Hepatocyte (in vitro differentiated cells): ENCODE data around the gene RALGPS2. TPM values are rescaled to one million over a fixed set of nuclear protein-coding genes. Genes with fewer than 3 reads are reported as not detected.

ENCODE experiments used
- DNase-seq: peaks from one replicate; pipeline ENCODE4 v3.0.0-alpha.2; 2016; ENCODE audit warnings: low spot score
- H2AFZ ChIP-seq: fragments of 200-600 bp; sonication (generic); 2 replicates; pipeline ENCODE4 v1.6.0; 2016; ENCODE audit warnings: antibody characterized with exemption, mild to moderate bottlenecking
- H3K27ac ChIP-seq: fragments of 200-600 bp; sonication (generic); 2 replicates; pipeline ENCODE4 v1.5.1; 2016; ENCODE audit warnings: mild to moderate bottlenecking
- H3K27me3 ChIP-seq: fragments of 200-600 bp; sonication (generic); 2 replicates; pipeline ENCODE4 v1.6.1; 2016
- H3K36me3 ChIP-seq: fragments of 200-600 bp; sonication (generic); replicated peaks from 2 replicates; pipeline ENCODE4 v1.5.1; 2016; ENCODE audit warnings: low read depth; ENCODE audit not compliant: insufficient read depth
- H3K4me1 ChIP-seq: fragments of 200-600 bp; sonication (generic); 2 replicates; pipeline ENCODE4 v1.5.1; 2016; ENCODE audit warnings: mild to moderate bottlenecking, moderate library complexity; ENCODE audit not compliant: insufficient read depth
- H3K4me2 ChIP-seq: fragments of 200-600 bp; sonication (generic); 2 replicates; pipeline ENCODE4 v1.6.0; 2016
- H3K4me3 ChIP-seq: fragments of 200-600 bp; sonication (generic); 2 replicates; pipeline ENCODE4 v1.5.1; 2016; ENCODE audit warnings: mild to moderate bottlenecking
- H3K79me2 ChIP-seq: fragments of 200-600 bp; sonication (generic); 2 replicates; pipeline ENCODE4 v1.6.0; 2017; ENCODE audit warnings: mild to moderate bottlenecking
- H3K9me2 ChIP-seq: fragments of 200-600 bp; sonication (generic); replicated peaks from 2 replicates; pipeline ENCODE4 v1.6.0; 2017; ENCODE audit warnings: mild to moderate bottlenecking; ENCODE audit not compliant: insufficient read depth
- H3K9me3 ChIP-seq: fragments of 200-600 bp; sonication (generic); 2 replicates; pipeline ENCODE4 v1.5.1; 2016; ENCODE audit warnings: low read depth, mild to moderate bottlenecking
- H4K20me1 ChIP-seq: fragments of 200-600 bp; sonication (generic); 2 replicates; pipeline ENCODE4 v1.6.0; 2016; ENCODE audit warnings: mild to moderate bottlenecking; ENCODE audit not compliant: insufficient read depth, poor library complexity, severe bottlenecking
- EZH2 ChIP-seq: fragments of 200-600 bp; sonication (generic); IDR thresholded peaks from 2 replicates; pipeline ENCODE4 v1.6.1; 2016; ENCODE audit warnings: antibody characterized with exemption, mild to moderate bottlenecking, borderline replicate concordance
- EZH2phosphoT487 ChIP-seq: fragments of 200-600 bp; sonication (generic); IDR thresholded peaks from one replicate; pipeline ENCODE4 v1.6.1; 2018; ENCODE audit warnings: antibody characterized with exemption, mild to moderate bottlenecking, low read depth, moderate library complexity; ENCODE audit not compliant: unreplicated experiment, severe bottlenecking
- WGBS: methylation state at CpG from one replicate; pipeline ENCODE4 v1.1.6; 2016; ENCODE audit warnings: low lambda C conversion rate; ENCODE audit errors: missing lambda C conversion rate; 5-methylcytosine and 5-hydroxymethylcytosine counted together
- polyA plus RNA-seq: library from polyadenylated mRNA; unstranded; fragments of >200 nt; fragmentation: Nextera tagmentation; extraction: Ambion mirVana; gene quantifications from 2 replicates; pipeline ENCODE4 v1.2.1, GENCODE V29; 2016
- total RNA-seq: library from RNA; depleted of rRNA; stranded (reverse); fragments of >200 nt; gene quantifications from 2 replicates; pipeline ENCODE4 v1.2.3, GENCODE V29; 2014
- TF ChIP-seq, protein P1 (sequence below): fragments of 200-600 bp; sonication (generic); IDR thresholded peaks from 2 replicates; pipeline ENCODE4 v1.5.1; 2016; ENCODE audit warnings: antibody characterized with exemption, mild to moderate bottlenecking; ENCODE audit not compliant: poor library complexity

The RALGPS2 gene
- total and polyA plus RNA-seq, 2 experiments from 2014 or later: 9.3 to 35.4 TPM

GRCh38 chr1:178821134-178821866 is 96.3 kb downstream of the RALGPS2 start:
- Histone ChIP-seq H3K79me2 (no peaks in the 10 kb centered on the region), H3K4me3 (no peak overlapping the region), H3K4me1 (peaks cover 5% of the 10 kb centered on the region), H3K9me2 (no peaks in the 10 kb centered on the region), H3K9me3 (no peaks in the 10 kb centered on the region), H3K27me3 (no peaks in the 10 kb centered on the region), H4K20me1 (no peaks in the 10 kb centered on the region), H3K4me2 (no peak overlapping the region), H2AFZ (no peak overlapping the region), H3K36me3 (no peaks in the 10 kb centered on the region), H3K27ac (no peak overlapping the region)
- no peak for DNase-seq
- TF ChIP-seq, protein P1, sequence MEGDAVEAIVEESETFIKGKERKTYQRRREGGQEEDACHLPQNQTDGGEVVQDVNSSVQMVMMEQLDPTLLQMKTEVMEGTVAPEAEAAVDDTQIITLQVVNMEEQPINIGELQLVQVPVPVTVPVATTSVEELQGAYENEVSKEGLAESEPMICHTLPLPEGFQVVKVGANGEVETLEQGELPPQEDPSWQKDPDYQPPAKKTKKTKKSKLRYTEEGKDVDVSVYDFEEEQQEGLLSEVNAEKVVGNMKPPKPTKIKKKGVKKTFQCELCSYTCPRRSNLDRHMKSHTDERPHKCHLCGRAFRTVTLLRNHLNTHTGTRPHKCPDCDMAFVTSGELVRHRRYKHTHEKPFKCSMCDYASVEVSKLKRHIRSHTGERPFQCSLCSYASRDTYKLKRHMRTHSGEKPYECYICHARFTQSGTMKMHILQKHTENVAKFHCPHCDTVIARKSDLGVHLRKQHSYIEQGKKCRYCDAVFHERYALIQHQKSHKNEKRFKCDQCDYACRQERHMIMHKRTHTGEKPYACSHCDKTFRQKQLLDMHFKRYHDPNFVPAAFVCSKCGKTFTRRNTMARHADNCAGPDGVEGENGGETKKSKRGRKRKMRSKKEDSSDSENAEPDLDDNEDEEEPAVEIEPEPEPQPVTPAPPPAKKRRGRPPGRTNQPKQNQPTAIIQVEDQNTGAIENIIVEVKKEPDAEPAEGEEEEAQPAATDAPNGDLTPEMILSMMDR: no peak
- no peak for TF ChIP-seq EZH2phosphoT487
- TF ChIP-seq EZH2: no peak
- 92% methylated on average over 1 of the region's 1 CpG for WGBS

DNA sequence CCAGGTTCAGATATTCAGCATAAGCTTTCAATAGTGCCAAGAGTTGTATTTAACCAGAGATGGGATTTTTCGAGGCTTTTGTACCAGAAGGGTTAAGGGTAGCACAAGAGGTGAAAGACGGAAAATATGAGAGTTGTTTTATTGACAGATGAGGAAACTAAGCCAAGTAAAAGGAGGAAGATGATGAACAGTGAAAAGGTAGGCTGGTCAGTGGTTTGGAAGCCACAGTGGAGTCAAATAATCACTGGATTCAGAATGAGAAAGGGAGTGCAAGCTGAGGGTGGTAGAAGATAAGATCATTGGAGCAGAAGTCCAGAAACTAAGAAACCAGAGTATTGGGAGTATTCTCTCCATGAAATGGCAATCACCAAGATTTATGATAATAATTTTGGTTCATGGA is 100.1 kb downstream of the RALGPS2 start:
- H3K27ac ChIP-seq: no peak overlapping the region
- H2AFZ ChIP-seq: no peak overlapping the region
- H3K9me2 ChIP-seq: no peaks in the 10 kb centered on the region
- no peaks in the 10 kb centered on the region for H3K27me3 ChIP-seq
- no peaks in the 10 kb centered on the region for H3K36me3 ChIP-seq
- TF ChIP-seq EZH2: no peak
- TF ChIP-seq, protein P1: no peak
- no peak for TF ChIP-seq EZH2phosphoT487
- no peaks in the 10 kb centered on the region for H3K79me2 ChIP-seq
- H3K4me2 ChIP-seq: no peak overlapping the region
- no peaks in the 10 kb centered on the region for H3K9me3 ChIP-seq
- no peak overlapping the region for H3K4me3 ChIP-seq
- H4K20me1 ChIP-seq: no peaks in the 10 kb centered on the region
- DNase-seq: no peak
- no peaks in the 10 kb centered on the region for H3K4me1 ChIP-seq
- 96% methylated on average over 2 of the region's 2 CpGs for WGBS

DNA sequence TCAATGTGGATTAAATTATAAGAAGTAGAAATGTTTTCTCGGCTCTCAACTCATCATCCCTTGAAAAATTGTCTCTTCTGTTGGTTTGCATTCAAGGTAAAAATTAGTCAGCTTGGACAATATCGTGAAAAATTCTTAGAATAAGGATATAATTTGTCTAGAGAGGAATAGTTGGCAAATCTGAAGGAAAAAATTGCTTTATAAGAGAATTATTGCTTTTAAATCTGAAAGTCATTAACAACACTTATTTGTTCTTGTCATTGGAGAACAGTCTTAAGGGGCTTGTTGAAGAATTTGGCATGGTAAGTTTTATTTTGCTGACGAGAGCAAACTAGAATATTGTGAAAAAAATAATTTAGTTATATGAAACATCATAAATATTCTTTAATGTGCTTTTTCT is 119.4 kb downstream of the RALGPS2 start:
- DNase-seq: no peak
- WGBS: over 99% methylated on average over 3 of the region's 3 CpGs
- H3K9me3 ChIP-seq: no peaks in the 10 kb centered on the region
- no peak overlapping the region for H3K4me3 ChIP-seq
- no peaks in the 10 kb centered on the region for H3K4me1 ChIP-seq
- no peaks in the 10 kb centered on the region for H3K9me2 ChIP-seq
- H2AFZ ChIP-seq: no peak overlapping the region
- TF ChIP-seq EZH2phosphoT487 (no peak), EZH2 (no peak)
- TF ChIP-seq, protein P1: no peak
- no peaks in the 10 kb centered on the region for H3K27me3 ChIP-seq
- H3K27ac ChIP-seq: no peak overlapping the region
- H4K20me1 ChIP-seq: no peaks in the 10 kb centered on the region
- H3K4me2 ChIP-seq: no peak overlapping the region
- H3K36me3 ChIP-seq: no peaks in the 10 kb centered on the region
- H3K79me2 ChIP-seq: no peaks in the 10 kb centered on the region
